K562 (cell line): ENCODE measurements around the gene PARD6A.

Source experiments
- BACH1 ChIP-seq: fragments of 200-800 bp; sonication (Bioruptor generic); IDR thresholded peaks from 2 replicates; pipeline ENCODE4 v1.6.1; 2016; ENCODE audit warnings: missing genetic modification characterization, missing compliant biosample characterization
- PHF8 ChIP-seq: fragments of 200-600 bp; sonication (generic); IDR thresholded peaks from 2 replicates; pipeline ENCODE4 v1.6.1; 2012; ENCODE audit warnings: mixed run types, mild to moderate bottlenecking, inconsistent platforms, low read length, moderate library complexity, borderline replicate concordance
- ZNF324 ChIP-seq: fragments of 250-450 bp; sonication (Bioruptor Pico); IDR thresholded peaks from 2 replicates; pipeline ENCODE4 v1.4.0; 2020; ENCODE audit warnings: mild to moderate bottlenecking
- ZNF707 ChIP-seq: fragments of 250-450 bp; sonication (Bioruptor Pico); conservative IDR thresholded peaks from 2 replicates; pipeline ENCODE4 v1.8.0; 2022; ENCODE audit warnings: inconsistent platforms, mild to moderate bottlenecking, moderate library complexity

GRCh38 chr16:67683767-67684166, 23.0 kb downstream of the PARD6A start:
- TF ChIP-seq ZNF707 (no peak), BACH1 (no peak), PHF8 (no peak), ZNF324 (no peak)
